Kidney glomerular epithelial cell (primary cell): ENCODE results near the gene TTYH1.

Source experiments
- DNase-seq: peaks from one replicate; lab custom pipeline; 2025; lab: John Stamatoyannopoulos, UW

Gene TTYH1

DNA sequence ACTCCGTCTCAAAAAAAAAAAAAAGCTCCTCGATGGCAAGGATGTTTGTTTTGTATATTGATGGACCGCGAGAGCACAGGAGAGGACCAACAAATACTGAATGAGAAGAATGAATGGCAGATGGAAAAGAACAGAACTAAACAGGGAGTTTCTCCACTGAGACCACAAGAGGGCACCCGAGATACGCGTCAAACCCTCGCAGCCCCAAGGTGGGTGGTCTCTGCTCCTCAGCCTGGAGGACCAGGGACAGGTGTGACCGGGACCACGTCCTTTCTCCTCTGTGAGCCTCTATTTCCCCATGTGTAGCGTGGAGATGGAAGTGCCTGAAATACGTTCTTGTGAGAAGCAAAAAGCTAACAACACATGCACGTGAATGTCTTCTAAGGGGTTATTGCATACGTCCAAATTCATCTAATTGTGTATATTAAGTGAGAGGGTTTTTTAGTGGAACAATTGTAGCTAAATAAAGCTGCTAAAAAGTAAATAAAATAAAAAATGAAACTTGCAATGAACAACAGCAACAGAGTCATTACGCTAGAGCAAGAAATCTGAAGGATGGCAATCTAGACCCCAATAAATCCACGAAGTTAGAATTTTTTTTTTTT, 66.2 kb downstream of the TTYH1 start:
- peak; percentile 30 for DNase-seq

- no peak for DNase-seq
These were observed 67.6 kb downstream of the TTYH1 start for GRCh38 chr19:54482889-54483288.

DNA sequence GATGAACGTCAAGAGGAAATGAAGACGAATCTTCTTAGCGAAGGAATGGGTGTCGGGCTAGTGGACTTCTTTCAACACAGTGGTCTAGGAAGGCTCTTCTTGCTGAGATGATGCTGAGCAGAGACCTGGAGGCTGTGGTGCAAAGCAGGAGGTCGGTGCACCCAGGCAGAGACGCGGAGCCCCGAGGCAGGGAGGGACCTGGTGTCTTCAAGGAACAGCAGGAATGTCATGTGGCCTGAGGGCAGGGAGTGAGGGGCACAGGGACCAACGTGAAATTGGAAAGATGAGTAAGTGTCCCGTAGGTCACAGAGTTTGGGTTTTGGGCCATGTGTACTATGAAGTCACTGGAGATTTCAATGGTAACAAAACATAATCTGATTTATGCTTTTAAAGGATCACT, 69.2 kb downstream of the TTYH1 start:
- no peak for DNase-seq

GRCh38 chr19:54485851-54486250, 70.6 kb downstream of the TTYH1 start:
- DNase-seq, result peak; percentile 20
